PC-9 (cell line): ENCODE data around the gene CRB2. TPM values are rescaled to one million over a fixed set of nuclear protein-coding genes. Genes with fewer than 3 reads are reported as not detected.

ENCODE experiments used
- BruUV-seq: library from RNA; stranded (reverse); fragments of 400-500 nt; replicated peaks from 2 replicates; lab custom pipeline; 2021; lab: Mats Ljungman, UMichigan
- CTCF ChIA-PET: fragments of 300-600 bp; sonication (Branson Sonifier 250); formaldehyde crosslinking; loops from one replicate; lab custom pipeline; 2022; ENCODE audit warnings: antibody characterized with exemption; lab: Charles Lee
- POLR2A ChIA-PET: fragments of 300-600 bp; sonication (Branson Sonifier 250); formaldehyde crosslinking; loops from one replicate; lab custom pipeline; 2022; ENCODE audit warnings: antibody characterized with exemption; ENCODE audit not compliant: unreplicated experiment; lab: Charles Lee
- DNase-seq, 2 experiments: peaks; one replicate each; pipeline versions ENCODE4 v3.0.0 to v3.0.0-alpha.2; 2015 to 2022; ENCODE audit warnings: mixed read lengths in 1 of 2
- H2AFZ ChIP-seq: fragments of 200-600 bp; sonication (generic); 2 replicates; pipeline ENCODE4 v1.8.1; 2017; ENCODE audit warnings: antibody characterized with exemption
- H3F3A ChIP-seq: fragments of 200-600 bp; sonication (generic); 2 replicates; pipeline ENCODE4 v1.8.1; 2017; ENCODE audit warnings: antibody characterized with exemption, mild to moderate bottlenecking, low read depth; ENCODE audit not compliant: insufficient read depth
- H3K27ac ChIP-seq: fragments of 200-600 bp; sonication (generic); 2 replicates; pipeline ENCODE4 v1.6.1; 2016; ENCODE audit warnings: mixed run types
- H3K27me3 ChIP-seq: fragments of 200-600 bp; sonication (generic); 2 replicates; pipeline ENCODE4 v1.6.1; 2016; ENCODE audit warnings: low read depth, mixed run types; ENCODE audit not compliant: insufficient read depth
- H3K36me3 ChIP-seq: fragments of 200-600 bp; sonication (generic); 2 replicates; pipeline ENCODE4 v1.6.1; 2016; ENCODE audit warnings: low read depth, mixed run types
- H3K4me1 ChIP-seq: fragments of 200-600 bp; sonication (generic); replicated peaks from 2 replicates; pipeline ENCODE4 v1.6.1; 2016; ENCODE audit warnings: mixed run types; ENCODE audit not compliant: insufficient read depth
- H3K4me2 ChIP-seq: fragments of 200-600 bp; sonication (generic); 2 replicates; pipeline ENCODE4 v1.6.1; 2017; ENCODE audit warnings: mixed run types
- H3K4me3 ChIP-seq: fragments of 200-600 bp; sonication (generic); 2 replicates; pipeline ENCODE4 v1.6.1; 2016; ENCODE audit warnings: mixed run types
- H3K79me2 ChIP-seq: fragments of 200-600 bp; sonication (generic); 2 replicates; pipeline ENCODE4 v1.6.1; 2017; ENCODE audit warnings: low read depth, mixed run types
- H3K9me2 ChIP-seq: fragments of 200-600 bp; sonication (generic); 2 replicates; pipeline ENCODE4 v1.8.1; 2017; ENCODE audit warnings: mild to moderate bottlenecking; ENCODE audit not compliant: insufficient read depth
- H3K9me3 ChIP-seq: fragments of 200-600 bp; sonication (generic); 2 replicates; pipeline ENCODE4 v1.8.1; 2016; ENCODE audit warnings: low read depth; ENCODE audit not compliant: insufficient read depth
- H4K20me1 ChIP-seq: fragments of 200-600 bp; sonication (generic); 2 replicates; pipeline ENCODE4 v1.8.1; 2017; ENCODE audit not compliant: insufficient read depth
- EZH2 ChIP-seq: fragments of 200-600 bp; sonication (generic); IDR thresholded peaks from 2 replicates; pipeline ENCODE4 v1.8.0; 2017; ENCODE audit warnings: antibody characterized with exemption, low read depth
- intact Hi-C: fragments of 100-400 bp; cut with micrococcal nuclease; formaldehyde crosslinking; loops from one replicate; pipeline ENCODE4 v1.10.0; 2022; ENCODE audit not compliant: unreplicated experiment
- total RNA-seq: library from RNA; stranded (reverse); gene quantifications from 2 replicates; pipeline ENCODE4 v1.2.3, GENCODE V29; 2021
- TF ChIP-seq, protein P1 (sequence below): fragments of 200-600 bp; sonication (generic); conservative IDR thresholded peaks from 2 replicates; pipeline ENCODE4 v1.6.1; 2017; ENCODE audit warnings: mixed run types, antibody characterized with exemption, mild to moderate bottlenecking, moderate library complexity

CRB2 gene
- total RNA-seq, 1 experiment from 2014 or later: not detected

DNA sequence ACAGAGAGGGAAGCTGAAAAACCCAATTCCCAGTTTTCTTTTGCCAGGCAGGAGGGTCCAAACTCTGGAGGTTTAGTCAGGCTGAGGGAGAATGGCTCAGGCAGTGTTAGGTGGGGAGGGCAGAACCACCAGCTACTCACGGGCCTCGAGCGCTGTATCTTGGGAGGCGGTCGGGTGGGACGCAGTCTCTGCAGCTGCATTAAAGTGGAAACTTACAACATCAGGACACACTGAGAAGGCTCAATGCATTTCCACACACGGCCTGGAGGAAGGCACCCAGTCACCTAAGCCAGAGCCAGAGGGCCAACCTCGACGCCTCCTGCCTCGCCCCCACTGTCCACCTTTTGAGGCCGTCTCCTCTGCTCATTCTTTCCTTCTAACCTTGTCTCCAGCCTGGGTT is 55.6 kb downstream of the CRB2 start:
- H3K36me3 ChIP-seq: no peaks in the 10 kb centered on the region
- POLR2A ChIA-PET: no interaction called here
- H3K4me3 ChIP-seq: no peak overlapping the region
- BruUV-seq: no TSS peak
- no peak for TF ChIP-seq EZH2
- TF ChIP-seq, protein P1, sequence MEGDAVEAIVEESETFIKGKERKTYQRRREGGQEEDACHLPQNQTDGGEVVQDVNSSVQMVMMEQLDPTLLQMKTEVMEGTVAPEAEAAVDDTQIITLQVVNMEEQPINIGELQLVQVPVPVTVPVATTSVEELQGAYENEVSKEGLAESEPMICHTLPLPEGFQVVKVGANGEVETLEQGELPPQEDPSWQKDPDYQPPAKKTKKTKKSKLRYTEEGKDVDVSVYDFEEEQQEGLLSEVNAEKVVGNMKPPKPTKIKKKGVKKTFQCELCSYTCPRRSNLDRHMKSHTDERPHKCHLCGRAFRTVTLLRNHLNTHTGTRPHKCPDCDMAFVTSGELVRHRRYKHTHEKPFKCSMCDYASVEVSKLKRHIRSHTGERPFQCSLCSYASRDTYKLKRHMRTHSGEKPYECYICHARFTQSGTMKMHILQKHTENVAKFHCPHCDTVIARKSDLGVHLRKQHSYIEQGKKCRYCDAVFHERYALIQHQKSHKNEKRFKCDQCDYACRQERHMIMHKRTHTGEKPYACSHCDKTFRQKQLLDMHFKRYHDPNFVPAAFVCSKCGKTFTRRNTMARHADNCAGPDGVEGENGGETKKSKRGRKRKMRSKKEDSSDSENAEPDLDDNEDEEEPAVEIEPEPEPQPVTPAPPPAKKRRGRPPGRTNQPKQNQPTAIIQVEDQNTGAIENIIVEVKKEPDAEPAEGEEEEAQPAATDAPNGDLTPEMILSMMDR: no peak
- CTCF ChIA-PET: no interaction called here
- no peak overlapping the region for H3K27ac ChIP-seq
- no peaks in the 10 kb centered on the region for H3K9me2 ChIP-seq
- no peaks in the 10 kb centered on the region for H3K4me1 ChIP-seq
- no peak for DNase-seq
- intact Hi-C loops: no loop called here
- no peak overlapping the region for H2AFZ ChIP-seq
- no peaks in the 10 kb centered on the region for H3K79me2 ChIP-seq
- H3K4me2 ChIP-seq: no peak overlapping the region
- no peaks in the 10 kb centered on the region for H3K27me3 ChIP-seq
- H3F3A ChIP-seq: no peaks in the 10 kb centered on the region
- H4K20me1 ChIP-seq: no peaks in the 10 kb centered on the region; the same call in 1 of the 2 replicates
- no peaks in the 10 kb centered on the region for H3K9me3 ChIP-seq

GRCh38 chr9:123412171-123412820 is 56.3 kb downstream of the CRB2 start:
- H3K9me3 ChIP-seq: no peaks in the 10 kb centered on the region
- no peaks in the 10 kb centered on the region for H3K27me3 ChIP-seq
- H3K9me2 ChIP-seq: no peaks in the 10 kb centered on the region
- no peak overlapping the region for H3K4me2 ChIP-seq
- H3K79me2 ChIP-seq: no peaks in the 10 kb centered on the region
- intact Hi-C loops: no loop called here
- TF ChIP-seq EZH2: no peak
- TF ChIP-seq, protein P1: no peak
- H2AFZ ChIP-seq: no peak overlapping the region
- H3K27ac ChIP-seq: no peak overlapping the region
- no peaks in the 10 kb centered on the region; the same call in 1 of the 2 replicates for H4K20me1 ChIP-seq
- H3K4me1 ChIP-seq: no peaks in the 10 kb centered on the region
- ChIA-PET CTCF (no interaction called here), POLR2A (no interaction called here)
- no TSS peak for BruUV-seq
- DNase-seq: no peak
- no peaks in the 10 kb centered on the region for H3F3A ChIP-seq
- no peaks in the 10 kb centered on the region for H3K36me3 ChIP-seq
- no peak overlapping the region for H3K4me3 ChIP-seq

GRCh38 chr9:123414204-123414603 is 58.2 kb downstream of the CRB2 start:
- H3K9me3 ChIP-seq: no peaks in the 10 kb centered on the region
- no peaks in the 10 kb centered on the region for H3K4me1 ChIP-seq
- intact Hi-C loops: no loop called here
- H3K27ac ChIP-seq: no peak overlapping the region
- no peak for DNase-seq
- ChIA-PET CTCF (no interaction called here), POLR2A (no interaction called here)
- no peaks in the 10 kb centered on the region for H3K36me3 ChIP-seq
- H3K4me2 ChIP-seq: no peak overlapping the region
- BruUV-seq: no TSS peak
- no peaks in the 10 kb centered on the region for H3F3A ChIP-seq
- no peak overlapping the region for H2AFZ ChIP-seq
- no peaks in the 10 kb centered on the region for H3K9me2 ChIP-seq
- no peak overlapping the region for H3K4me3 ChIP-seq
- H3K27me3 ChIP-seq: no peaks in the 10 kb centered on the region
- H3K79me2 ChIP-seq: no peaks in the 10 kb centered on the region
- H4K20me1 ChIP-seq: no peaks in the 10 kb centered on the region; the same call in 1 of the 2 replicates
- TF ChIP-seq EZH2: no peak
- TF ChIP-seq, protein P1: no peak
